GM19193 (cell line): ENCODE measurements around the gene STBD1.

Experiments
- POLR2A ChIP-seq: IDR thresholded peaks from 4 replicates; pipeline ENCODE4 v1.6.1; 2011; ENCODE audit not compliant: insufficient read depth, insufficient read length; ENCODE audit errors: extremely low read depth

STBD1 gene

DNA sequence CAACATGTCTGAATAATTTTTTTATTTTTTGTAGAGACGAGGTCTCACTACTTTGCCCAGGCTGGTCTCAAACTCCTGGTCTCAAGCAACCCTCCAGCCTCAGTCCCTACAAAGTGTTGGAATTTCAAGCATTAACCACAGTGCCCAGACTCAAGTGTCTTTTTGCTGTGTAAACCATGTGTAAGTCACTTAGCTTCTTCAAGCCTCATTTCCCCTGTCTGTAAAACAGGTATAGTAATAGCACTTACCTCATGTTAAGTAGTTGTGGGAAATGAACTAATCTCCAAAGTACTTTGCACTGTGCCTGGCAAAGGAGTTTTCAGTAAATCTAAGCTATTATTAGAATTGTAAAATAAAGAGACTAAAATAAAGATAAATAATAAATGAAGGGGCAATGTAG lies 35.7 kb downstream of the STBD1 start:
- TF ChIP-seq POLR2A: no peak

GRCh38 chr4:76342803-76343202 lies 36.3 kb downstream of the STBD1 start:
- TF ChIP-seq POLR2A: no peak

- no peak for TF ChIP-seq POLR2A
Measured at GRCh38 chr4:76354517-76355473, 48.3 kb downstream of the STBD1 start.

- no peak for TF ChIP-seq POLR2A
Measured at GRCh38 chr4:76357981-76358380, 51.4 kb downstream of the STBD1 start.
